Right lobe of liver (tissue), 6 donors: ENCODE data around the gene MAPK8. TPM values are rescaled to one million over a fixed set of nuclear protein-coding genes. Genes with fewer than 3 reads are reported as not detected.

Source experiments
- ATAC-seq, 4 donors: fragments of 200-7000 bp; cut with Tn5 transposase; one replicate each; pipeline ENCODE4 v1.9.1; 2020; ENCODE audit warnings: mild to moderate bottlenecking in 4 of 4, moderate library complexity in 4 of 4
- DNase-seq, 3 donors: peaks; one replicate each; pipeline ENCODE4 v3.0.0-alpha.2; 2020
- H3K27ac ChIP-seq, 3 donors: fragments of 200-600 bp; one replicate each; pipeline ENCODE4 v1.8.0; 2022
- H3K27me3 ChIP-seq, 2 donors: fragments of 200-600 bp; one replicate each; pipeline ENCODE4 v1.8.0; 2022
- H3K36me3 ChIP-seq, 4 donors: fragments of 200-600 bp; sonication (generic) in 1 of 4; one replicate each; pipeline versions ENCODE4 v1.5.1 to v1.8.0; 2017 to 2022; ENCODE audit warnings: control low read depth in 1 of 4
- H3K4me1 ChIP-seq, 4 donors: fragments of 200-600 bp; sonication (generic) in 1 of 4; one replicate each; pipeline versions ENCODE4 v1.5.1 to v1.8.0; 2017 to 2022; ENCODE audit warnings: control low read depth in 1 of 4
- H3K4me3 ChIP-seq, 3 donors: fragments of 200-600 bp; one replicate each; pipeline ENCODE4 v1.8.0; 2022
- H3K9me3 ChIP-seq, 4 donors: fragments of 200-600 bp; sonication (generic) in 1 of 4; one replicate each; pipeline versions ENCODE4 v1.5.1 to v1.8.0; 2017 to 2022; ENCODE audit warnings: control low read depth in 1 of 4
- CTCF ChIP-seq, 4 donors: fragments of 200-600 bp in 3 of 4; fragments of 450-650 bp in 1 of 4; IDR thresholded peaks; one replicate each; pipeline versions ENCODE4 v1.5.1 to v1.8.0; 2016 to 2022; ENCODE audit warnings: antibody characterized with exemption in 4 of 4, mild to moderate bottlenecking in 2 of 4
- POLR2A ChIP-seq: fragments of 450-650 bp; IDR thresholded peaks from one replicate; pipeline ENCODE4 v1.6.1; 2017; ENCODE audit warnings: antibody characterized with exemption, mild to moderate bottlenecking
- WGBS: methylation state at CpG from one replicate; pipeline ENCODE4 v1.1.6; 2018; ENCODE audit warnings: low coverage, low lambda C conversion rate; ENCODE audit not compliant: insufficient coverage; ENCODE audit errors: missing lambda C conversion rate; 5-methylcytosine and 5-hydroxymethylcytosine counted together
- intact Hi-C, 2 donors: fragments of 100-400 bp; cut with DNase I; formaldehyde crosslinking; loops; one replicate each; pipeline versions ENCODE4 v1.11.2 to v1.14.1; 2022
- total RNA-seq, 6 experiments: library from RNA; depleted of rRNA in 2 of 6; stranded (reverse); fragments of >200 nt in 2 of 6; fragmentation: NEBNext Ultra II Directional in 3 of 6; extraction: Animal tissue kit (Norgen Biotek cat#: 25700) in 3 of 6; gene quantifications; one replicate each; pipeline versions ENCODE4 v1.1.0 to v1.2.4, GENCODE V29; 2016 to 2023
- donor health status: DM: no; HTN: yes; CAD: no.
- donor health status: DM: no; HTN: no; CAD: no.
- donor health status: DM: no; HTN: no; CAD: no.
- donor health status: DM: no; HTN: yes; CAD: no.
- donor health status: DM: no; HTN: yes; CAD: no.

MAPK8 gene
- total RNA-seq, 6 experiments from 2014 or later = 19.1 to 31.6 (median 27.6) TPM

- H3K36me3 ChIP-seq = no peaks in the 10 kb centered on the region
- intact Hi-C loops = no loop called here
- no peaks in the 10 kb centered on the region for H3K4me1 ChIP-seq
- H3K9me3 ChIP-seq = no peaks in the 10 kb centered on the region
- H3K27ac ChIP-seq = no peak overlapping the region
- H3K4me3 ChIP-seq = no peak overlapping the region
- no peak for TF ChIP-seq CTCF (IDR thresholded peaks at IDR 0.05)
- TF ChIP-seq POLR2A = no peak
- no peak for DNase-seq
- H3K27me3 ChIP-seq = no peaks in the 10 kb centered on the region
- 78% methylated on average over 1 of the region's 2 CpGs for WGBS
- no peak for ATAC-seq
Observed at GRCh38 chr10:48460182-48460581, 153.7 kb downstream of the MAPK8 start.

GRCh38 chr10:48461623-48462481, 155.4 kb downstream of the MAPK8 start:
- no peak overlapping the region for H3K27ac ChIP-seq
- H3K9me3 ChIP-seq = no peaks in the 10 kb centered on the region
- no peaks in the 10 kb centered on the region for H3K36me3 ChIP-seq
- H3K4me3 ChIP-seq = no peak overlapping the region
- no peak for TF ChIP-seq CTCF (IDR thresholded peaks at IDR 0.05)
- no peak for TF ChIP-seq POLR2A
- intact Hi-C loops = no loop called here
- no peaks in the 10 kb centered on the region for H3K27me3 ChIP-seq
- ATAC-seq (no peak), DNase-seq (peak in 1 of 3 donors; percentile 44)
- no peaks in the 10 kb centered on the region for H3K4me1 ChIP-seq
- 80% methylated on average over 3 of the region's 12 CpGs for WGBS

GRCh38 chr10:48462482-48463020, 156.1 kb downstream of the MAPK8 start:
- DNase-seq = peak in 1 of 3 donors; percentile 38

GRCh38 chr10:48463318-48464003, 157.0 kb downstream of the MAPK8 start:
- H3K4me1 ChIP-seq = no peaks in the 10 kb centered on the region
- H3K4me3 ChIP-seq = no peak overlapping the region
- WGBS = 44% methylated on average over 3 of the region's 8 CpGs
- DNase-seq (peak in 1 of 3 donors; percentile 37), ATAC-seq (peak in 3 of 4 donors; percentile 28 to 40 (median 31))
- no peak overlapping the region for H3K27ac ChIP-seq
- no peaks in the 10 kb centered on the region for H3K36me3 ChIP-seq
- H3K9me3 ChIP-seq = no peaks in the 10 kb centered on the region
- TF ChIP-seq CTCF (IDR thresholded peaks at IDR 0.05) (no peak), POLR2A (no peak)
- intact Hi-C loops = no loop called here
- no peaks in the 10 kb centered on the region for H3K27me3 ChIP-seq

More at GRCh38 chr10:48462482-48463020, 156.1 kb downstream of the MAPK8 start:
- H3K4me1 ChIP-seq = no peaks in the 10 kb centered on the region
- no peak overlapping the region for H3K27ac ChIP-seq
- no peaks in the 10 kb centered on the region for H3K9me3 ChIP-seq
- intact Hi-C loops = no loop called here
- no peaks in the 10 kb centered on the region for H3K36me3 ChIP-seq
- no peaks in the 10 kb centered on the region for H3K27me3 ChIP-seq
- no peak for ATAC-seq
- no CpG with 5 or more reads among the region's 5 CpGs for WGBS
- TF ChIP-seq CTCF (IDR thresholded peaks at IDR 0.05) (no peak), POLR2A (no peak)
- no peak overlapping the region for H3K4me3 ChIP-seq
